ENCODE measurements around the gene FAM200A.

DNA sequence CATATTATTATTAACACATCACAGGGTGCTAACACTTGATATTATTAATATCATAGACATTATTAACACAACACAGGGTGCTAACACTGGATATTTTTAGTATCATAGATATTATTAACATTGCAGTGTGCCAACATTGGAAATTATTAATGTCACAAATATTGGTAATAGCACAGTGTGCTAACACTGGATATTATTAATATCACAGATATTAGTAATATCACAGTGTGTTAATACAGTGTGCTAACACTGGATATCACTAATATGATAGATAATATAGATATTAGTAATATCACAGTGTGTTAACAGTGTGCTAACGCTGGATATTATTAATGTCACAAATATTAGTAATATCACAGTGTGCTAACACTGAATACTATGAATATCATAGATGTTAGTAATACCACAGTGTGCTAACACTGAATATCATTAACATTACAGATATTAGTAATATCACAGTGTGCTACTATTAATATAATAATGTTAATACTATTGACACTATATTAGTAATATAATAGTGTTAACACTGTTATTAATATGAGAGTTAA lies 44.6 kb upstream of the FAM200A start:
- TF ChIP-seq, protein P1, sequence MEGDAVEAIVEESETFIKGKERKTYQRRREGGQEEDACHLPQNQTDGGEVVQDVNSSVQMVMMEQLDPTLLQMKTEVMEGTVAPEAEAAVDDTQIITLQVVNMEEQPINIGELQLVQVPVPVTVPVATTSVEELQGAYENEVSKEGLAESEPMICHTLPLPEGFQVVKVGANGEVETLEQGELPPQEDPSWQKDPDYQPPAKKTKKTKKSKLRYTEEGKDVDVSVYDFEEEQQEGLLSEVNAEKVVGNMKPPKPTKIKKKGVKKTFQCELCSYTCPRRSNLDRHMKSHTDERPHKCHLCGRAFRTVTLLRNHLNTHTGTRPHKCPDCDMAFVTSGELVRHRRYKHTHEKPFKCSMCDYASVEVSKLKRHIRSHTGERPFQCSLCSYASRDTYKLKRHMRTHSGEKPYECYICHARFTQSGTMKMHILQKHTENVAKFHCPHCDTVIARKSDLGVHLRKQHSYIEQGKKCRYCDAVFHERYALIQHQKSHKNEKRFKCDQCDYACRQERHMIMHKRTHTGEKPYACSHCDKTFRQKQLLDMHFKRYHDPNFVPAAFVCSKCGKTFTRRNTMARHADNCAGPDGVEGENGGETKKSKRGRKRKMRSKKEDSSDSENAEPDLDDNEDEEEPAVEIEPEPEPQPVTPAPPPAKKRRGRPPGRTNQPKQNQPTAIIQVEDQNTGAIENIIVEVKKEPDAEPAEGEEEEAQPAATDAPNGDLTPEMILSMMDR (IDR thresholded peaks at IDR 0.05; ENCODE audit: borderline replicate concordance, extremely low read depth, low read length, poor library complexity, severe bottlenecking): no peak
- TF ChIP-seq EZH2 (IDR thresholded peaks at IDR 0.05; ENCODE audit: borderline replicate concordance, low read depth, low read length, severe bottlenecking): no peak
